HG02840 (cell line): ENCODE results near the gene MAGI2.

Experiments
- ATAC-seq: cut with Tn5 transposase; IDR thresholded peaks from one replicate; pipeline ENCODE4 v1.9.1; 2021; ENCODE audit warnings: mild to moderate bottlenecking, moderate library complexity, moderate number of reproducible peaks; ENCODE audit not compliant: unreplicated experiment, low FRiP score

MAGI2 gene

DNA sequence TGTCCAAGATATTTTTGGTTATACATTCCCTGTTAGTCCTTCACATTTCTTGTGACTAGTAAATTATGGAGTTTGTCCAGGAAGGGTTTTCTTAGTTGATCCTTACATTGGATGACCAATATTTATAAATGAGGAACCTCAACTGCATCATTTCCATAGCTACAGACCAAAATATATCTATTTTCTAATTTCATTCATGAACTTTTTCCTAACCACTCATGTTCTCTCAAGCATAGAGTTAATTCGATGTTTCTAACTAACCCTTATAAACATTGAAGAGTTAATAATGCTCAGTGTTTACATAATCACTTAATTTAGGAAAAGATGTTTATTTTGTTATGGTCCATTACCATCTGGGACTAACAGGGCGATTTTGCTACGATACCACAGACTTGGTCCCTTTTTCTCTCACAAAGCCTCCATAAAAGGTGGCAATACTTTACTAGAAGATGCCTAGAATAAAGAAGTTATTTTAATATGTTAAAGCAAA, 591.0 kb downstream of the MAGI2 start:
- ATAC-seq = no peak

DNA sequence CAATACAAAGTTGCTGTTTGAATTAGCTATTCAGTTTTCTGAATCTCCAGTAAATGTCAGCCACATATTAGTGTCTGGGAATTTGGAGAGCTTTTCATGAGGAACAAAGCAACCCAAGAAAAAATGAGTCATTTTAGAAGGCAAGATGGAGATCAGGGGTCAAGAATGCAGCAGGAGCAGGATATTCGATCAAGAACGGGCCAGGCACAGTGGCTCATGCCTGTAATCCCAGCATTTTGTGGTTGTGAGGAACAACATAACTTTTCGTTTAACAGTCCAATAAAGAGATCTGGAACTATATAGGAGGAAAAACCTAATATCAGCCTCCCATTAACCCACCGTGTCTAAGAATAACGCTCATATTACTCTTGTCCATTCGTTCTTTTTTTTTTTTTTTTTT, 600.5 kb downstream of the MAGI2 start:
- ATAC-seq = no peak

DNA sequence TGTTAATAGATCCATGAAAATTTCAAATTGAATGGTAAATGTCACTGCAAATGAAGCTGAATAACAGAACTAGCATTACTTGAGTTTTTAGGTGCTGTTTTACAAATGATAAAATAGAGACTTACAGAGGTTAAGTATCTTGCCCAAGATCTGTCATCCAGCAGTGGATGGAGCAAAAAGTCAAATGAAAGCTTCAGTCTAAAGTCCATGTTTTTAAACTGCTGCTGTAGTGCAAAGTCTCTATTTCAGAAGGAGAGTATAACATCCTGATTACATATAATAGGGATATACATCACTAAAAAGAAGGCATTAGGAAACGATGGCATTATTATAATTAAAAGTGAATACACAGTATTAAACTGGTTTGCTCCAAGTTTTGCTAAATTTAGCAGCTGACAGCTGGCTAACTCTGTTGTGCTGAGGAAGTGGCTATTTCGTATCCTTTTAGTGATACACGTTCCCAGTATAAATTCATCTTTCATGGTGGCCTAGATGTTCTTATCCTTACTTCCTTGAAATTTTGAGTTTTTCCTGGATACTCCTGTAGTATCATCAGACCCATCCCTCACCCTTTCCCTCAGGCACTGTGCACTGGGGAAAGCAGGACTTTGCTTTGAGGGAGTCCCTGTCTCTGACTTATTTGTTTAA, 603.2 kb downstream of the MAGI2 start:
- ATAC-seq = no peak

DNA sequence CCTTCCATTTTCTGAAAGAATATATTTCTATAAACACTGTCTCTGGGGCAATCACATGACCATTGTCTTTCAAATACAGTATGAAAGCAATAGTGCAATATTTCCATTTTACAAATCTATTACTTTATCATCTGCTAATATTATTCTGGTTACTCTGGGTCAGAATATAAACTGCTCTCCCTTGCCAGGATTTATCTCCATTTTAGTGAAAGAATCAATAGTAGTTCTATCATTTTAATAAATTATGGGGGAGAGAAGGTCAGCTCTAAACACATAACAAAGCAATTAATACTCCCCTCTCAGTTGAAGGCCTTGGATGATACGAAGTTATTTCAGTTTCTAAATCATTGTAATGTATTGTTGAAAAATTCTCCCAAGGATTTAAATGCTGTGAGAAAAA, 608.3 kb downstream of the MAGI2 start:
- ATAC-seq = no peak

DNA sequence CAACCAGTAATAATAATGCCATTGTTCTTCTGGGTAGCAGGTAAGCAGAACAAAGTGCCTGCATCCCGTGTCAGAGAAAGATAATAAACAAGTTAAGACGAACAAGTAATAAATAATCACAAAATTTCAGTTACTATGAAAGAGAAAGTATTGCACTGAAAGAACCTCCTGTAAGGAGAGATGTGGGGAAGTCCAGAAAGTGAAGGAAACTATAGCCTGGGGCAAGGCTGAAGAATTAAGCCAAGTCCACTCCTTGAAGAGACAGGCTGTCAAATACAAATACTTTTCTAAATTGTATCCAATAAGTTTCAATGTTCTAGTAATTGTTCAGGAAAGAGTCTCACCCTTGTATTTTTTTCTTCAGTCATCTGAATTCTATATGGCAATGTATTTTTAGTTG, 611.4 kb downstream of the MAGI2 start:
- no peak for ATAC-seq

DNA sequence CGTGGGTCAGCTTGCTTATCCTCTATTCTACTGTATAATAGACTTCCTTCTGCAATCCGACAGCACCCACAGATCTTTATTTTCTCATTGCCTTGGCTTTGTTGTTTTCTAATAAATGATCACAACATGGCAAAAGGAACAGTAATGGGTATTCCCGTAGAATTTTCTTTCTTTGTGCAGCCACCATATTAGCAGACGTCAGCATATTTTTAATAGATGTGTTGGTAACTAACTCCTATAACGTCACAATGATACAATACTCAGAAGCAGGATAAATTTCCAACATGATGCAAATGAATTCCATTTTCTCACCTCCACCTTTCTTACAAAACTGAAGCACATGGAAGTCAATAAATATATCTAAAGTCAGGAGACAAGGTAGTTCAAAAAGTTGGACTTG, 617.6 kb downstream of the MAGI2 start:
- ATAC-seq = no peak

DNA sequence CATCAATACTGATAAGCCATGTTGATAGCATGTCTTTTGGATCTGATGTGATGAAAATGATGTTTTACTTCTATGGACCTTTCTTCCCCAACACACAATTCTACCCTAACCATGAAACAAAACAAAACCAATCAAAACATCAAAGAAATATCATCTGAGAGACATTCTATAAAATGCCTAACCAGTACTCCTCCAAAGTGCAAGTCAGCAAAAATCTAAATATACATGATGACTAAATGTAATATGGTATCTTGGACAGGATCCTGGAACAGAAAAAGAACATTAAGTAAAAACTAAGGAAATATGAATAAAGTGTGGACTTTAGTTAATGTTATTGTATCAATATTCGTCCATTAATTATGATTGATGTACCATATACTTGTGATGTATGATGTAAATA, 625.1 kb downstream of the MAGI2 start:
- ATAC-seq = no peak

DNA sequence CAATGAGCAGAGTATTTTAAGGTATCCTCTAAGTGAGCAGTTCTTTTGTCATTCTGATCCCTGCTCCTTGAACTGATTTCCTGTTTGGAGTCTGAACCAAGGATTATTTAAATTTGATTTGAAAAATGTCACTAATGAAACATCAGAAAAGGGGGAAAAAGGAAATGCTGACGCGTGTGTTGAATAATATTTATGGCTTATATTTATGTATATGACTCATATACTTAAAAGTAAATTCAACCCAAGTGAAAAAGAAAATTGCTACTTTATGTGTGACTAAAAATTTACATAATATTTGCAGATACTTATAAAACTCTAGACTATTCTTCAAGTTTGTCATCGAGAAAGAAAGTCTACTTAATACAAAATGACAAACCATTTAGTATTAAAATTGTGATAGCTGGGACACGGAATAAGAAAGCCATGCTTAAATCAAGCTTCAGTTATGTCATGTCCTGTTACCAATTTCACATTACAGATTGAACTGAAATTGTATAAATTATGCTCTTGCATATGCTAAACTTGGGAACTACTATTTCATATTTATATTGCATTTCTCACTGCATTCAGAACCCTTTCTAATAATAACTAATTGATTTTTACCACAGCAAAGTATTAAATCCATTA, 649.9 kb downstream of the MAGI2 start:
- no peak for ATAC-seq

DNA sequence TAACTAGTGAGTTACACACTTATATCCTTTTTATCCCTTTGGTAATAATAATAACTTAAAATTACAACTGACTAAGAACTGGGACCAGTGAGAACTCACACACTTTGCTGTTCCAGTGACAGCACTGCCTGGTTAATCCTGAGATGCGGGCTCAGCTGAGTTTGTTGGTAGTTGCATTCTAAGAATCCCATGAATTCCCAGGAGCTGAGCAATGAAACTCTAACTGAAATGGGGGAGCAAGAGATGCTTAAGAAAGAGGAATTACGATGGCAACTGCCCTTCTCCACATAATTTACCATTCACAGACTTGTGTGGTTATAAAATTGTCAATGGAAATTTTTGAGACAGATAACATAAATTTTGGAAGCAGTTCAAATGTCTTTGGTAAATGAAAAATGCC, 659.4 kb downstream of the MAGI2 start:
- no peak for ATAC-seq

DNA sequence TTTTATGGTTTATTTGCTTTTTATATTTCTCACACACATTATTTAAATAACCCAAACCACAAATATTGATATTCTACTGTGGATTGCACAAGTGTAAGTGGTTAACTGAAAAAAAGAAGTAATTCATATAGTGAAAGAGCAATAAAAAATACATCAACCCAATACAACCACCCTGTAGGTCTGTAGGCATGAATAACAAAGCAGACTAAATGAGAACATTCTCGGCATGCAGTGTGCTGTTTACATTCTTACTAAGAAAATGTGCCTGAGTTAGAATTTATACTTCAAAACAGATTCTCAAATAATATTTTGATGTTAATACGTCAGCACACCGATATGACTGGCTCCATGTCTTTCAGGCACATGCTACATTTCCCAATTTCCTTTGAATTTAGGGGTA, 660.8 kb downstream of the MAGI2 start:
- ATAC-seq = no peak

DNA sequence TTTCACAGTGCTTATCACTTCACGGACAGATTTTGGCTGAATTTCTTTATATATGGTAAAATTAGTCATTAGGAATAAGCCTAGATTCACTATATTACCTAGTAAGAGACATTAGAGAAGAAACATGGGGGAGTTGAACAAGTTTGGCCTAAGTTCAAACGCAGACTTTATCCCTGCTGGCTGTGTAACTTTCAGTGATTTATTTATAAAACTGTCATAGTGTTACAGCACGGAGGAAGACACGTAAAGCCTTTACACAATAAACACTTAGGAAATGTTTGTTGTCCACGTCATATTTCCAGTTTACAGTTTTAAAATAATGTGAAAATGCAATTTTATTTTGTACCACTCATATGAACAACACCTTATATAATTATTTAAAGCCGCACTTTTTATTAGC, 661.5 kb downstream of the MAGI2 start:
- ATAC-seq = no peak

DNA sequence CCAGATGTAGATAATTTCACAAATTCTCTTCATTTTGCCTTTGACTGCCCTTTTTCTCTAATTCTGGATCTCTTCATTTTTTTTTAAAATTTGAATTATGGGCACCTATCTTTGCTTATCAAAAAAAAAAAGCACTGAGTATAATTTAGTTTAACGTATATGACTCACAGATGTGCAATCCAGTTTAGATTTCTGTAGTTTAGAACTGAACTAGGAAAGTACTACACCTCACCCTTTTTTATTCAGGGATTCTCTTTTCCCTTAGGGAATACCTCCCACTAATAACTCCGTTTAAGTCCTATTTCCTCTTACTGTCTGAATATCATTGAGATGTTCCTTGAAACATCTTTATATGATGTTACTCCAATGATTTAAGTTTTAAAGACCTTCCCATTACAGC, 665.0 kb downstream of the MAGI2 start:
- ATAC-seq = no peak

DNA sequence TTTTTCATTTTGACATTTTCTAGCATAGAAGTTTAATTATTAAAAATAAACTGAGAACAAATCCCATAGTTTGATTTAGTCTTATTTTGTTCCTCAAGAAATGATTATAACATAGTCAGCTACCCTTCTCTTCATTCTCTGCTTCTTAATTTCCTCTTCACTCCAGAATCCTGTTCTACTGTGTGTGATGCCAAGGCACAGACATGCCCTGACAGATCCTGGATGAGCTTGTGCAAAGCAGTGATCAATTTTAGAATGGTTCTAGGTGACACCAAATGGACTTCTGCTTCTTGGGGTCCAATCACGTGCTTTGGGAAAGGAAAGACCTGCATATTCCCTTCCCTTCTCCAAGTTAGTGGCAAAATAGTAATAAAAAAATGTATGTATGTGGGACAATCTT, 665.6 kb downstream of the MAGI2 start:
- ATAC-seq = no peak

DNA sequence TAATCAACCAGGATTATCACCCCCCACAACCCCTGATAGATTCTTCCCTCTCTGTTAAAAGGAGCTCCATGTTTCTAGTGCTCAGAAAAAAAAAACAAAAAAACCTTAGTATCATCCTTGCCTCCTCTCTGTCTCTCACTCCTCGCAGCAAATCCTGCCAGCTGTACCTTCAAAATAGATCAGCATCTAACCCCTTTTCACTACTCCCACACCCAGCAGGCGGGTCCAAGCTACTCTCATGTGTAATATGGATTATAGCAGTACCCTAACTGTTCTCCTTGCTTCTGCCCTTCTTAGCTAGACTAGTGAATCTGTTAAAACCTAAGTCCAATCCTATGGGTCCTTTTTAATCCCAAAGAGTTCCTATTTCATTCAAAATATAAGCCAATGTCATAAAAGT, 667.4 kb downstream of the MAGI2 start:
- ATAC-seq = no peak

DNA sequence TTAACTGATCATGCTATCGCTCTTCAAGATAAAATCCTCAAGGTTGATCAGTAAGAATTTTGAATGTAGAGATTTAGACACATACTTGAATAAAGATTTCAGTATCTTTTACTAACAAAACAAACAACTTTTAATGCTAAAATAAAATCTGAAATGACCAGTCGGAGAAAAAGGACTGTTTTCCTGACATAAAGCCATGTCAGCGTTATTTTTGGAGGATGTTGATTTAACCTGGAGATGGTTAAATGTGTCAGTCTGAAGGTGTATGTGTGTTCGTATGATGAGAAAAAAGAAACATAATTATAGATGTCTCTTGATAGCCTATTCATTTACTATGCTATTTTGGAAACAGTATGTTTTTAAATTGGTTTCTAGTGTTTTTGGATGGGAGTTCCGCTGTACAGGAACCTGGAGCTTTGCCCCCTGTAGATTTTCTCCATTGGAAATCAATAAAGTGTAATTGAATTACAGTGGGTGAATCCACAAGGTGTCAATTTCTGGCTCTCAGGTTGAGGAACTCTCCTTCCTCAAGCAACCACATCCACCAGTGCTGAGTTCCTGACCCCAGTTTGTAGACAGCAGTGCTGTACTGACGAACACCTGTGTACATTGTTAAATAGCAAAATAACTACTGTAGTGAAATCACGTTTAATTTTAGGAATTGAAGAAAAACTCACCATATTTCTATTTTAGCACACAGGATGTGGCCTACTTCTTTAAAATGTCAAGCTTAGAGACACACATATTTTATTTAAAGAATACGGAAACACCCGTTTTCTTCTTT, 670.1 kb downstream of the MAGI2 start:
- ATAC-seq = no peak

DNA sequence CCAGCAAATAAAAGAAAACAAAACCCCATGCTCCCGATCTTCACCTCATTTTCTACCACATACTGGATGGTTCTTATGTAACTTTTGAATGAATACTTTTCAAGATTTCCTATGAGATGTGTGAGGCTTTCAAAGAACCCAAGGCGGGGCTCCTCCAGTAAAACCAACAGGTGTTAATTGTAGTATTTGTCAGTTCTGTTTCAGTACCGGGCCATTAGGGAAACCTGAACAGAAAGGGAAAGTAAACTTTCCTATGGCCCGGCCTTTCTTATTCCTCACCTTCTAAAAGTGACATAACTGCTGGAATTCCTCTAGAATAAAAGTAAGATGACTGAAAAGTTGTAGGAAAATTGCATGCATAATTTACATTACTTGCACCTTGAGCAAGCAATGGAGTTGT, 672.9 kb downstream of the MAGI2 start:
- no peak for ATAC-seq

DNA sequence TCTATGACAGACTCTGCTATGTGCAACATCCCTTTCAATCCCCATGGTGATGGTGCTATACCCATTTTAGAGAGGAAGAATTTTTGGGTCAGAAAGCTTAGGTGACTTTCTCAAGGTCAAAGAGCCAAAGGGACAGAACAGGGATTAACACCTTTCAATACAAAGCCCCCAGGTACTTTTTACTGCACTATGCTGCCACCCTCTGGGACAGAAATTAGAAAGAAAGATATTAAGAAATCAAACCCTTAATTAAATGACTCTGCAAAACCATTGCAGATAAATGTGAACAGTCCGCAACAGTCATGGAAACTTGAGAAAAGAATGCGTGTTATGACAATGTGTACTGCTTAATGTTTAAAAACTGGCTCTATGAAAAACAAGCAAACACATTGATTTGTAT, 673.7 kb downstream of the MAGI2 start:
- no peak for ATAC-seq

DNA sequence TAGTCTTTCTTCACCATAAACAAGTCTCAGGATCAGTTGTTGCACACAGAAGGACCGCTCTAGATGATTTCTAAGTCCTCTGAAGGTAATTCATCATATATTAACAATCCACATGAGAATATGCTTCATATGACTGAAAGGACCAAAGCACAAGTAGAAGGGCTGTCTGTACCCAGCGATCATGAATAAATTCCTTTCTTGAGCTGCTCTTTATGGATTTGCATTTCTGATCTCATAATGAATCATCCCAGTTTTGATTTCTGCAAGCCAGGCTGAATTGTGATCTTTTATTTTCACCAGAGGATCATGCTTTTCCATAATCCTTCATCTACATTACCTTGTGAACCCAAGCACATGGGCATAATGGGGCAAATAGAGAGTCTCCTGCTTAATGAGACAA, 675.6 kb downstream of the MAGI2 start:
- ATAC-seq = no peak

DNA sequence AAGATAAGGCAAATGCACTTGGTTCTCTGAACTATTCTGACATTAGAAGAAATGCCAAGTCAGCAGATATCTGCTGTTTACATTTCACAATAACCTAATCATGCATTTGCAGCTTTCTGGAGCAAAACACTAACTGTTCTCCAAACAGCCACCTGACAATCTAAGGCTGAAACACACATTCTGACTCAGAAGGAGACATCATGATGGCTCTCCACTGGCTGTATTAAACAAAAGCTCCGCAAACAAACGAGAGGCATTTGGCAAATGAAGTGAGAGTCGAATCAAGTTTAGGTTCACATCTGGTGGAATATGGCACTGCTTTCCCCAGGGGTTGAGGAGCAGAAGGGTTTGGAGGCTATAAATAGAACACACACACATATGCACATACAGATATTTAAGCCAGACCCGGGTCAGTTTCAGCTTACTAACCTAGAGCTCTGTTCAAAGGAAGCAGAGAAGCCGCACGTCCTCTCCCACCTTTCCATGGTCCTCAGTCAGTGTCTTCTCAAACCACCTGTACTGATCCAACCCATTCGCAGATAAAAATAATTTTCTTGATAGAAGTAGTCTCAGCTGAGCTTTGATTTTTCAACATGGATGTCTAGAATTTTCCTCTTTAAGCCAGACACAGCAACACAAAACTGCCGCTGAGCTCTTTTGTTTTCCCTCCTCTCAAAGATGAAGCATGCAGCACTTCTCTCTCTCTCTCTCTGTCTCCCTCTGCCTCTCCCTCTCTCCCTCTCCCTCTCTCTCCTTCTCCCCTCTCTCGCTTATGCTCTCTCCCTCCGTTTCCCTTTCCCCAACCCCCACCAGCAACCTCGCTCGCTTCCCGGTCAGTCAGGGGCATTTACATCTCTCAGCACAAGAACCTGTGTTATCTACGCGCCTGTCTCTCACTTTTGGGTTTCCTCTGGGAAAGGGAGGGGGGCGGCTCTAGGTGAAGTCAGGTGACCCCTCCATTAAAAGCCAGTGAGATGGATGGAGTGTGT, 682.8 kb downstream of the MAGI2 start:
- no peak for ATAC-seq

DNA sequence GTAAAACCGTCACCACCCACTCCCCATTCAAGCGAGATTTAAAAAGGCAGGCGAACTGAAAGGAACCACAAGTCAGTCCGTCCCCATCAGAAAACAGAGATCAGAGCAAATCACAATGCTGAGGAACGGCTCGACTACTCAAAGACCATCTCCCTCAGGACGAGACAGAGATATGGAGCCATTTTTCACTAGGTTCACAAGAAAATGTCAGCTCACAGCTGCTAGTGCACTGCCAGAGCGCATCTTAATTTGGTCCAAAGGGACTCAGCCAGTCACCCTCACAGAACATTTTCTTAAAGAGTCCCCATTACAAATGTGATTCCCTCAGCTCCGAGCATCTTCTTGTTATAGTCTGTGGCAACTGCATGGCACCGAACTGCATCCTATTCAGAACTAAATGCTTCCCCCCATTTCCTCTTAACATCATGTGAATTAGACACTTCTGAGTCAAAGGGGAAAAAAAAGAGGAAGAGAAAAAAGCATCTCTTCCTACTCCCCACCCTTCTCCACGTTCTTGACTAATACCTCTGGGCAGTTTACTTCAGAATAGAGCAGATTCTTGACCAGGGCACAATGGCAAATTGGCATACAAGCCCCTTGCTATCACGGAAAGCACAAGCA, 683.9 kb downstream of the MAGI2 start:
- peak; percentile 94 for ATAC-seq
